B cell (primary cell): ENCODE data around the gene CAT. TPM values are rescaled to one million over a fixed set of nuclear protein-coding genes. Genes with fewer than 3 reads are reported as not detected.

Experiments
- ATAC-seq: fragments of 200-7000 bp; cut with Tn5 transposase; one replicate; pipeline ENCODE4 v1.10.0; 2021; ENCODE audit warnings: low read depth, mild to moderate bottlenecking, moderate number of reproducible peaks, moderate library complexity
- CTCF ChIA-PET: fragments of 350-600 bp; sonication (Branson Sonifier 250); formaldehyde crosslinking; loops from one replicate; lab custom pipeline; 2021; ENCODE audit warnings: antibody characterized with exemption, inconsistent platforms; lab: Charles Lee
- POLR2A ChIA-PET: fragments of 350-600 bp; sonication (Branson Sonifier 250); formaldehyde crosslinking; loops from one replicate; lab custom pipeline; 2021; ENCODE audit warnings: antibody characterized with exemption; lab: Charles Lee
- DNase-seq: peaks from one replicate; pipeline ENCODE4 v3.0.0; 2013
- H2AFZ ChIP-seq: 2 replicates; pipeline ENCODE4 v1.6.1; 2012; ENCODE audit warnings: mild to moderate bottlenecking, low read depth, low read length; ENCODE audit not compliant: insufficient read depth, poor library complexity, severe bottlenecking
- H3K27ac ChIP-seq, 2 donors: 1 replicate in 1 of 2; 2 replicates in 1 of 2; pipeline ENCODE4 v1.5.1; 2012 to 2013; ENCODE audit warnings: low read length in 2 of 2, mild to moderate bottlenecking in 2 of 2, moderate library complexity in 1 of 2
- H3K27me3 ChIP-seq, 4 experiments: fragments of 200-600 bp in 1 of 4; sonication (generic) in 1 of 4; replicated peaks in 1 of 4; 1 replicate in 2 of 4; 2 replicates in 2 of 4; pipeline versions ENCODE4 v1.6.1 to v1.7.0; 2013 to 2016; ENCODE audit warnings: low read length in 3 of 4, mild to moderate bottlenecking in 2 of 4, mixed read lengths in 1 of 4, moderate library complexity in 1 of 4; ENCODE audit not compliant: insufficient read depth in 4 of 4, control insufficient read depth in 3 of 4; ENCODE audit errors: control extremely low read depth in 1 of 4
- H3K36me3 ChIP-seq, 2 experiments: replicated peaks in 1 of 2; 1 replicate in 1 of 2; 2 replicates in 1 of 2; pipeline versions ENCODE4 v1.6.1 to v1.7.1; 2013; ENCODE audit warnings: low read length in 1 of 2; ENCODE audit not compliant: insufficient read depth in 2 of 2, control insufficient read depth in 1 of 2; ENCODE audit errors: control extremely low read depth in 1 of 2, extremely low read depth in 1 of 2
- H3K4me1 ChIP-seq, 2 donors: fragments of 200-600 bp in 1 of 2; sonication (generic) in 1 of 2; 1 replicate in 1 of 2; 2 replicates in 1 of 2; pipeline versions ENCODE4 v1.5.1 to v1.6.1; 2013 to 2017; ENCODE audit warnings: low read length in 2 of 2; ENCODE audit not compliant: control insufficient read depth in 2 of 2, insufficient read depth in 2 of 2
- H3K4me2 ChIP-seq: replicated peaks from 2 replicates; pipeline ENCODE3; 2012; ENCODE audit warnings: mild to moderate bottlenecking, low read depth, low read length; ENCODE audit not compliant: poor library complexity, severe bottlenecking
- H3K4me3 ChIP-seq, 5 experiments: fragments of 200-600 bp in 1 of 5; sonication (generic) in 1 of 5; 1 replicate in 3 of 5; 2 replicates in 2 of 5; pipeline versions ENCODE4 v1.5.1 to v1.7.0; 2011 to 2016; ENCODE audit warnings: low read length in 4 of 5, mild to moderate bottlenecking in 4 of 5, low read depth in 2 of 5, control low read depth in 1 of 5, moderate library complexity in 1 of 5; ENCODE audit not compliant: insufficient read depth in 1 of 5; ENCODE audit errors: control extremely low read depth in 1 of 5, extremely low read depth in 1 of 5
- H3K79me2 ChIP-seq: fragments of 200-600 bp; sonication (generic); one replicate; pipeline ENCODE4 v1.6.0; 2016; ENCODE audit warnings: low read length; ENCODE audit not compliant: control insufficient read depth, insufficient read depth
- H3K9ac ChIP-seq: fragments of 200-600 bp; sonication (generic); 2 replicates; pipeline ENCODE4 v1.6.1; 2017; ENCODE audit warnings: mild to moderate bottlenecking, low read length, moderate library complexity
- H3K9me3 ChIP-seq, 3 donors: one replicate each; pipeline versions ENCODE4 v1.6.1 to v1.7.1; 2013; ENCODE audit warnings: low read length in 2 of 3; ENCODE audit not compliant: control insufficient read depth in 2 of 3, insufficient read depth in 1 of 3; ENCODE audit errors: control extremely low read depth in 1 of 3
- H4K20me1 ChIP-seq: 2 replicates; pipeline ENCODE4 v1.6.0; 2012; ENCODE audit warnings: mild to moderate bottlenecking, low read length; ENCODE audit not compliant: insufficient read depth, control insufficient read depth, poor library complexity, severe bottlenecking
- H3K27ac Mint-ChIP-seq: one replicate; pipeline ENCODE4 v1.8.0; 2021; ENCODE audit warnings: mixed read lengths
- H3K27me3 Mint-ChIP-seq: one replicate; pipeline ENCODE4 v1.8.0; 2021; ENCODE audit warnings: mixed read lengths
- H3K4me1 Mint-ChIP-seq: one replicate; pipeline ENCODE4 v1.8.0; 2021; ENCODE audit warnings: mixed read lengths
- H3K4me3 Mint-ChIP-seq: one replicate; pipeline ENCODE4 v1.8.0; 2021; ENCODE audit warnings: mixed read lengths
- H3K9me3 Mint-ChIP-seq: one replicate; pipeline ENCODE4 v1.8.0; 2022; ENCODE audit warnings: mixed read lengths; ENCODE audit not compliant: insufficient read depth
- CTCF ChIP-seq: fragments of 200-600 bp; IDR thresholded peaks from one replicate; pipeline ENCODE4 v1.8.0; 2022; ENCODE audit warnings: antibody characterized with exemption, mild to moderate bottlenecking
- EZH2 ChIP-seq: IDR thresholded peaks from 2 replicates; pipeline ENCODE4 v1.6.1; 2012; ENCODE audit warnings: borderline replicate concordance, low read depth, mild to moderate bottlenecking, moderate library complexity, low read length; ENCODE audit not compliant: insufficient read depth, poor library complexity, severe bottlenecking
- WGBS: methylation state at CpG from one replicate; pipeline ENCODE4 v1.1.5; 2013; ENCODE audit warnings: missing lambda C conversion rate; ENCODE audit not compliant: insufficient coverage; 5-methylcytosine and 5-hydroxymethylcytosine counted together
- intact Hi-C: fragments of 100-400 bp; cut with micrococcal nuclease; formaldehyde crosslinking; loops from one replicate; pipeline ENCODE4 v1.10.0; 2022
- polyA plus RNA-seq: library from polyadenylated mRNA; depleted of rRNA; stranded (reverse); fragments of >200 nt; gene quantifications from 2 replicates; pipeline ENCODE4 v1.2.3, GENCODE V29; 2012
- total RNA-seq, 2 donors: library from RNA; stranded (reverse); fragments of 120-200 nt in 1 of 2; gene quantifications; 1 replicate in 1 of 2; 2 replicates in 1 of 2; pipeline versions ENCODE4 v1.2.3 to v1.2.4, GENCODE V29; 2013 to 2022

CAT gene
- total and polyA plus RNA-seq, 2 donors (not counting 1 experiment from before 2014, with no cell fraction given): 83.2 to 91.7 TPM

- Mint-ChIP-seq H3K4me3 (no peak overlapping the region), H3K9me3 (peaks cover 18% of the 10 kb centered on the region), H3K27me3 (peaks cover 40% of the 10 kb centered on the region), H3K4me1 (no peaks in the 10 kb centered on the region), H3K27ac (no peak overlapping the region)
- WGBS: no CpG with 5 or more reads among the region's 1 CpG
- ATAC-seq (no peak), DNase-seq (no peak)
- intact Hi-C loops: no loop called here
- Histone ChIP-seq H3K4me1 (no peaks in the 10 kb centered on the region), H2AFZ (no peak overlapping the region), H3K36me3 (no peaks in the 10 kb centered on the region), H3K4me2 (no peak overlapping the region), H3K9me3 (peaks cover 0 to 18% (median 4%) of the 10 kb centered on the region in 3 donors), H3K79me2 (no peaks in the 10 kb centered on the region), H4K20me1 (no peaks in the 10 kb centered on the region), H3K9ac (no peak overlapping the region), H3K27ac (no peak overlapping the region), H3K4me3 (no peak overlapping the region), H3K27me3 (peaks cover 0 to 10% (median 4%) of the 10 kb centered on the region in 4 experiments)
- CTCF ChIA-PET: no interaction called here
- no peak for TF ChIP-seq EZH2
- no peak for TF ChIP-seq CTCF
- POLR2A ChIA-PET: no interaction called here
Observed at GRCh38 chr11:34397120-34397519, 41.6 kb upstream of the CAT start.

GRCh38 chr11:34397811-34398210 lies 40.9 kb upstream of the CAT start:
- POLR2A ChIA-PET: no interaction called here
- Histone ChIP-seq H3K9ac (no peak overlapping the region), H3K79me2 (no peaks in the 10 kb centered on the region), H3K36me3 (no peaks in the 10 kb centered on the region), H3K9me3 (peaks cover 0 to 18% (median 4%) of the 10 kb centered on the region in 3 donors), H3K4me2 (no peak overlapping the region), H3K4me1 (no peaks in the 10 kb centered on the region), H4K20me1 (no peaks in the 10 kb centered on the region), H3K4me3 (no peak overlapping the region), H2AFZ (no peak overlapping the region), H3K27ac (no peak overlapping the region), H3K27me3 (peaks cover 0 to 10% (median 4%) of the 10 kb centered on the region in 4 experiments)
- no peaks in the 10 kb centered on the region for H3K4me1 Mint-ChIP-seq
- no peak overlapping the region for H3K27ac Mint-ChIP-seq
- WGBS: no CpG with 5 or more reads among the region's 2 CpGs
- peaks cover 33% of the 10 kb centered on the region for H3K27me3 Mint-ChIP-seq
- ATAC-seq (no peak), DNase-seq (no peak)
- intact Hi-C loops: no loop called here
- no peak overlapping the region for H3K4me3 Mint-ChIP-seq
- H3K9me3 Mint-ChIP-seq: peaks cover 15% of the 10 kb centered on the region
- CTCF ChIA-PET: interaction anchor here (0.7 kb wide), 1 partner anchor 1056 kb away, joined by 3 read pairs; no protein-coding TSS in a partner anchor
- TF ChIP-seq EZH2: no peak
